IPS DF 4.7 (cell line): Measurements from ENCODE around the gene TENM3.

Source experiments
- DNase-seq: peaks from one replicate; pipeline ENCODE4 v3.0.0-alpha.2; 2013; ENCODE audit warnings: low spot score; ENCODE audit errors: extremely low read depth

Gene TENM3

GRCh38 chr4:182449186-182449929, 206.2 kb downstream of the TENM3 start:
- DNase-seq = no peak

GRCh38 chr4:182449930-182450439, 206.8 kb downstream of the TENM3 start:
- DNase-seq = no peak

GRCh38 chr4:182451441-182451840, 208.2 kb downstream of the TENM3 start:
- no peak for DNase-seq

GRCh38 chr4:182453830-182454229, 210.6 kb downstream of the TENM3 start:
- DNase-seq = no peak

GRCh38 chr4:182454440-182455013, 211.3 kb downstream of the TENM3 start:
- no peak for DNase-seq

- no peak for DNase-seq
These were observed 221.9 kb downstream of the TENM3 start for GRCh38 chr4:182465114-182465513.

GRCh38 chr4:182465979-182466378, 222.8 kb downstream of the TENM3 start:
- DNase-seq = no peak

- DNase-seq = no peak
These were observed 227.0 kb downstream of the TENM3 start for GRCh38 chr4:182470215-182470614.

GRCh38 chr4:182475539-182475938, 232.3 kb downstream of the TENM3 start:
- no peak for DNase-seq

- no peak for DNase-seq
These were observed 235.3 kb downstream of the TENM3 start for GRCh38 chr4:182478475-182478874.

GRCh38 chr4:182483685-182484084, 240.5 kb downstream of the TENM3 start:
- no peak for DNase-seq

GRCh38 chr4:182486881-182487280, 243.7 kb downstream of the TENM3 start:
- DNase-seq = no peak

GRCh38 chr4:182488896-182489295, 245.7 kb downstream of the TENM3 start:
- no peak for DNase-seq

GRCh38 chr4:182489607-182490006, 246.4 kb downstream of the TENM3 start:
- DNase-seq = no peak

- DNase-seq = no peak
These were observed 248.5 kb downstream of the TENM3 start for GRCh38 chr4:182491719-182492118.

- DNase-seq = no peak
These were observed 249.2 kb downstream of the TENM3 start for GRCh38 chr4:182492423-182492822.

GRCh38 chr4:182493377-182493776, 250.2 kb downstream of the TENM3 start:
- no peak for DNase-seq

GRCh38 chr4:182494103-182494502, 250.9 kb downstream of the TENM3 start:
- DNase-seq = no peak

- DNase-seq = no peak
These were observed 251.8 kb downstream of the TENM3 start for GRCh38 chr4:182495031-182495430.

GRCh38 chr4:182495645-182496385, 252.6 kb downstream of the TENM3 start:
- no peak for DNase-seq

GRCh38 chr4:182496408-182496807, 253.2 kb downstream of the TENM3 start:
- no peak for DNase-seq

GRCh38 chr4:182502064-182502463, 258.9 kb downstream of the TENM3 start:
- no peak for DNase-seq
